ENCODE results near the gene LRRC17. TPM values are rescaled to one million over a fixed set of nuclear protein-coding genes. Genes with fewer than 3 reads are reported as not detected.
A peak's percentile ranks its signal among the peaks of the same experiment; 100 is the strongest.

Gene LRRC17
- total RNA-seq, 2 donors from 2014 or later = 2.0 to 2.9 TPM

GRCh38 chr7:102992509-102992937, 79.7 kb downstream of the LRRC17 start:
- no peaks in the 10 kb centered on the region for H3K27me3 ChIP-seq
- H3K36me3 ChIP-seq (replicated peaks in 1 of 2; ENCODE audit: insufficient read depth in 1 of 2, low read depth in 2 of 2) = no peaks in the 10 kb centered on the region
- no peak for ATAC-seq
- intact Hi-C loops (cut with DNase I) = no loop called here
- peak overlapping the region; percentile 57 to 79 (median 68) for H3K27ac ChIP-seq
- peaks cover 54% of the 10 kb centered on the region for H3K4me1 ChIP-seq
- H3K4me3 ChIP-seq = no peak overlapping the region
- no peak for TF ChIP-seq CTCF (IDR thresholded peaks at IDR 0.05)
- TF ChIP-seq POLR2A (IDR thresholded peaks at IDR 0.05) = no peak
- WGBS, 2 donors = 86 to 89% methylated on average over 5 of the region's 5 CpGs
- no peaks in the 10 kb centered on the region for H3K9me3 ChIP-seq
- no peak for DNase-seq

- intact Hi-C loops (cut with DNase I) = no loop called here
- TF ChIP-seq POLR2A (IDR thresholded peaks at IDR 0.05) = no peak
- TF ChIP-seq CTCF (IDR thresholded peaks at IDR 0.05) = peak in 1 of 7 experiments; percentile 5
Measured at GRCh38 chr7:102992938-102993717, 80.3 kb downstream of the LRRC17 start.

GRCh38 chr7:102993718-102994029, 80.9 kb downstream of the LRRC17 start:
- H3K9me3 ChIP-seq = no peaks in the 10 kb centered on the region
- TF ChIP-seq POLR2A (IDR thresholded peaks at IDR 0.05) (no peak), CTCF (IDR thresholded peaks at IDR 0.05) (no peak)
- peak overlapping the region; percentile 57 to 79 (median 70) for H3K27ac ChIP-seq
- H3K27me3 ChIP-seq = no peaks in the 10 kb centered on the region
- no peak overlapping the region for H3K4me3 ChIP-seq
- peaks cover 51% of the 10 kb centered on the region for H3K4me1 ChIP-seq
- intact Hi-C loops (cut with DNase I) = no loop called here
- H3K36me3 ChIP-seq (replicated peaks in 1 of 2; ENCODE audit: insufficient read depth in 1 of 2, low read depth in 2 of 2) = no peaks in the 10 kb centered on the region
- no peak for ATAC-seq
- no peak for DNase-seq
- 3 to 7% methylated on average over 1 of the region's 1 CpG for WGBS, 2 donors

More at GRCh38 chr7:102992938-102993717, 80.3 kb downstream of the LRRC17 start:
- H3K27me3 ChIP-seq = no peaks in the 10 kb centered on the region
- no peak overlapping the region for H3K4me3 ChIP-seq
- DNase-seq (peak; percentile 18 to 60 (median 34)), ATAC-seq (peak; percentile 91)
- H3K36me3 ChIP-seq (replicated peaks in 1 of 2; ENCODE audit: insufficient read depth in 1 of 2, low read depth in 2 of 2) = no peaks in the 10 kb centered on the region
- H3K4me1 ChIP-seq = peaks cover 54% of the 10 kb centered on the region
- WGBS, 2 donors = 2 to 5% methylated on average over 2 of the region's 2 CpGs
- no peaks in the 10 kb centered on the region for H3K9me3 ChIP-seq
- peak overlapping the region; percentile 57 to 79 (median 70) for H3K27ac ChIP-seq

- WGBS, 2 donors = 89 to 91% methylated on average over 3 of the region's 3 CpGs
Measured at GRCh38 chr7:102994567-102994966, 81.8 kb downstream of the LRRC17 start.

More at GRCh38 chr7:102994567-102994966, 81.8 kb downstream of the LRRC17 start:
- no peak for TF ChIP-seq POLR2A (IDR thresholded peaks at IDR 0.05)
- no peak for TF ChIP-seq CTCF (IDR thresholded peaks at IDR 0.05)
- no peak for ATAC-seq
- no peak overlapping the region for H3K4me3 ChIP-seq
- intact Hi-C loops (cut with DNase I) = no loop called here
- no peaks in the 10 kb centered on the region for H3K9me3 ChIP-seq
- H3K27ac ChIP-seq = no peak overlapping the region
- peaks cover 42% of the 10 kb centered on the region for H3K4me1 ChIP-seq
- H3K27me3 ChIP-seq = no peaks in the 10 kb centered on the region
- H3K36me3 ChIP-seq (replicated peaks in 1 of 2; ENCODE audit: insufficient read depth in 1 of 2, low read depth in 2 of 2) = no peaks in the 10 kb centered on the region
- DNase-seq = no peak

Other genes with a start within 250 kb of the LRRC17 start
- 10 to 100 TPM in 1 of 2 donors, 1 to 10 TPM in 1; 4.2 to 12.5 TPM for gene POLR2J2, start 241.3 kb upstream of the LRRC17 start, total RNA-seq
- gene FAM185A, start 164.0 kb upstream of the LRRC17 start, total RNA-seq = 10 to 100 TPM; 19.7 to 21.4 TPM
- 1 to 10 TPM; 4.2 to 5.6 TPM for gene FBXL13, start 161.8 kb downstream of the LRRC17 start, total RNA-seq
- gene ARMC10, start 162.1 kb downstream of the LRRC17 start, total RNA-seq = 10 to 100 TPM; 20.4 to 31.1 TPM
- gene NAPEPLD, start 236.1 kb downstream of the LRRC17 start, total RNA-seq = 10 to 100 TPM; 11.2 to 12.9 TPM

All from body of pancreas (tissue), 4 donors.